ENCODE data around the gene CAMK4. TPM values are rescaled to one million over a fixed set of nuclear protein-coding genes. Genes with fewer than 3 reads are reported as not detected.

The CAMK4 gene
- polyA plus RNA-seq, 1 donor (not counting 4 experiments of a cell fraction or from before 2014, with no cell fraction given) = 0.45 TPM

DNA sequence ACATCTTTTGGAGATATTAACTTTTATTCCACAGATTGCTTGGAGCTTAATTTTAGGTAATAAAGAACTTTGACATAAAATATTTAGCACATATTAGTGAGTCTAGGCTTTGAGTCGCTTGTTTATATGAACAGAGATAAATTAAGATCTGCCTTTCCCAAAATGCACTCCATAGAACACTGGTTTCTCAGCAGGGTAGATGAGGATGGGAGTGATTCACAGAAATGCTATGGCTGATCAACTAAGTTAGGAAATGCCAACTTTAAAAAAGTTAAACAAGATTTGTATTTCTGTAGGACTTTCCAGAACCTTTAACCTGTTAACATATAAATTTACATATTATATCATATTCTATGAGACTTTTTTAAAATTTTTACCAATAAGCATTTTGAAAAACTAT is 222.9 kb downstream of the CAMK4 start:
- DNase-seq (ENCODE audit: low read depth, low spot score) (no peak), FAIRE-seq (no peak)
- Histone ChIP-seq H3K9me1 (ENCODE audit: control insufficient read depth, extremely low read depth, insufficient read depth, low read length) (no peaks in the 10 kb centered on the region), H3K36me3 (ENCODE audit: control insufficient read depth in 2 of 2, extremely low read depth in 1 of 2, insufficient read depth in 2 of 2, low read length in 2 of 2) (no peaks in the 10 kb centered on the region), H2AFZ (ENCODE audit: control insufficient read depth, low read length) (no peak overlapping the region), H3K27ac (ENCODE audit: control insufficient read depth, insufficient read depth, low read length) (no peak overlapping the region), H3K9ac (ENCODE audit: control insufficient read depth, extremely low read depth, insufficient read depth, low read length) (no peak overlapping the region), H3K79me2 (ENCODE audit: control insufficient read depth, insufficient read depth, low read length) (no peaks in the 10 kb centered on the region), H3K4me2 (ENCODE audit: control insufficient read depth, extremely low read depth, insufficient read depth, low read depth, low read length) (no peak overlapping the region), H3K4me1 (ENCODE audit: control insufficient read depth, extremely low read depth, insufficient read depth, low read length) (no peaks in the 10 kb centered on the region), H3K27me3 (ENCODE audit: control insufficient read depth, extremely low read depth, insufficient read depth, low read length) (no peaks in the 10 kb centered on the region), H4K20me1 (ENCODE audit: control insufficient read depth, extremely low read depth, insufficient read depth, low read length) (no peaks in the 10 kb centered on the region), H3K4me3 (ENCODE audit: control insufficient read depth in 2 of 3, extremely low read depth in 1 of 3, insufficient read depth in 2 of 3, low read depth in 1 of 3, low read length in 3 of 3) (no peak overlapping the region), H3K9me3 (ENCODE audit: control insufficient read depth, low read depth, low read length) (no peaks in the 10 kb centered on the region)
- TF ChIP-seq EZH2 (IDR thresholded peaks at IDR 0.05; ENCODE audit: low read length) = no peak
- TF ChIP-seq, protein P1, sequence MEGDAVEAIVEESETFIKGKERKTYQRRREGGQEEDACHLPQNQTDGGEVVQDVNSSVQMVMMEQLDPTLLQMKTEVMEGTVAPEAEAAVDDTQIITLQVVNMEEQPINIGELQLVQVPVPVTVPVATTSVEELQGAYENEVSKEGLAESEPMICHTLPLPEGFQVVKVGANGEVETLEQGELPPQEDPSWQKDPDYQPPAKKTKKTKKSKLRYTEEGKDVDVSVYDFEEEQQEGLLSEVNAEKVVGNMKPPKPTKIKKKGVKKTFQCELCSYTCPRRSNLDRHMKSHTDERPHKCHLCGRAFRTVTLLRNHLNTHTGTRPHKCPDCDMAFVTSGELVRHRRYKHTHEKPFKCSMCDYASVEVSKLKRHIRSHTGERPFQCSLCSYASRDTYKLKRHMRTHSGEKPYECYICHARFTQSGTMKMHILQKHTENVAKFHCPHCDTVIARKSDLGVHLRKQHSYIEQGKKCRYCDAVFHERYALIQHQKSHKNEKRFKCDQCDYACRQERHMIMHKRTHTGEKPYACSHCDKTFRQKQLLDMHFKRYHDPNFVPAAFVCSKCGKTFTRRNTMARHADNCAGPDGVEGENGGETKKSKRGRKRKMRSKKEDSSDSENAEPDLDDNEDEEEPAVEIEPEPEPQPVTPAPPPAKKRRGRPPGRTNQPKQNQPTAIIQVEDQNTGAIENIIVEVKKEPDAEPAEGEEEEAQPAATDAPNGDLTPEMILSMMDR (optimal IDR thresholded peaks at IDR 0.05 in 1 of 3, IDR thresholded peaks at IDR 0.05 in 1 of 3, conservative IDR thresholded peaks at IDR 0.05 in 1 of 3; ENCODE audit: extremely low read depth in 1 of 3, insufficient read depth in 2 of 3, low read length in 3 of 3) = no peak
- dilution Hi-C loops (cut with MboI; ENCODE audit: extremely low pct_ligation_motif_present, low sequenced_read_pairs) = no loop called here

GRCh38 chr5:111447822-111448221 is 223.6 kb downstream of the CAMK4 start:
- no peak for TF ChIP-seq EZH2 (IDR thresholded peaks at IDR 0.05; ENCODE audit: low read length)
- TF ChIP-seq, protein P1 (optimal IDR thresholded peaks at IDR 0.05 in 1 of 3, IDR thresholded peaks at IDR 0.05 in 1 of 3, conservative IDR thresholded peaks at IDR 0.05 in 1 of 3; ENCODE audit: extremely low read depth in 1 of 3, insufficient read depth in 2 of 3, low read length in 3 of 3) = no peak
- Histone ChIP-seq H3K9ac (ENCODE audit: control insufficient read depth, extremely low read depth, insufficient read depth, low read length) (no peak overlapping the region), H3K9me1 (ENCODE audit: control insufficient read depth, extremely low read depth, insufficient read depth, low read length) (no peaks in the 10 kb centered on the region), H3K27ac (ENCODE audit: control insufficient read depth, insufficient read depth, low read length) (no peak overlapping the region), H3K36me3 (ENCODE audit: control insufficient read depth in 2 of 2, extremely low read depth in 1 of 2, insufficient read depth in 2 of 2, low read length in 2 of 2) (no peaks in the 10 kb centered on the region), H3K9me3 (ENCODE audit: control insufficient read depth, low read depth, low read length) (no peaks in the 10 kb centered on the region), H2AFZ (ENCODE audit: control insufficient read depth, low read length) (no peak overlapping the region), H4K20me1 (ENCODE audit: control insufficient read depth, extremely low read depth, insufficient read depth, low read length) (no peaks in the 10 kb centered on the region), H3K4me2 (ENCODE audit: control insufficient read depth, extremely low read depth, insufficient read depth, low read depth, low read length) (no peak overlapping the region), H3K79me2 (ENCODE audit: control insufficient read depth, insufficient read depth, low read length) (no peaks in the 10 kb centered on the region), H3K4me3 (ENCODE audit: control insufficient read depth in 2 of 3, extremely low read depth in 1 of 3, insufficient read depth in 2 of 3, low read depth in 1 of 3, low read length in 3 of 3) (no peak overlapping the region), H3K27me3 (ENCODE audit: control insufficient read depth, extremely low read depth, insufficient read depth, low read length) (no peaks in the 10 kb centered on the region), H3K4me1 (ENCODE audit: control insufficient read depth, extremely low read depth, insufficient read depth, low read length) (no peaks in the 10 kb centered on the region)
- DNase-seq (ENCODE audit: low read depth, low spot score) (no peak), FAIRE-seq (no peak)
- dilution Hi-C loops (cut with MboI; ENCODE audit: extremely low pct_ligation_motif_present, low sequenced_read_pairs) = no loop called here

Data from keratinocyte (primary cell).